IMR-90 (cell line): Measurements from ENCODE around the gene NUDT3.

ENCODE experiments used
- CEBPB ChIP-seq: IDR thresholded peaks from 2 replicates; pipeline ENCODE4 v1.6.1; 2012; ENCODE audit warnings: low read depth, low read length, improper control_type of control experiment
- CHD1 ChIP-seq: IDR thresholded peaks from 2 replicates; pipeline ENCODE4 v1.6.1; 2012; ENCODE audit warnings: low read depth, low read length, improper control_type of control experiment
- MAFK ChIP-seq: IDR thresholded peaks from 2 replicates; pipeline ENCODE4 v1.6.1; 2012; ENCODE audit warnings: low read depth, low read length, improper control_type of control experiment
- RFX5 ChIP-seq: IDR thresholded peaks from 2 replicates; pipeline ENCODE4 v1.8.0; 2012; ENCODE audit warnings: low read depth, mild to moderate bottlenecking, low read length, moderate library complexity
- TF ChIP-seq, protein P1 (sequence below): conservative IDR thresholded peaks from 2 replicates; pipeline ENCODE4 v1.5.1; 2012; ENCODE audit warnings: mild to moderate bottlenecking, low read depth, low read length, improper control_type of control experiment

DNA sequence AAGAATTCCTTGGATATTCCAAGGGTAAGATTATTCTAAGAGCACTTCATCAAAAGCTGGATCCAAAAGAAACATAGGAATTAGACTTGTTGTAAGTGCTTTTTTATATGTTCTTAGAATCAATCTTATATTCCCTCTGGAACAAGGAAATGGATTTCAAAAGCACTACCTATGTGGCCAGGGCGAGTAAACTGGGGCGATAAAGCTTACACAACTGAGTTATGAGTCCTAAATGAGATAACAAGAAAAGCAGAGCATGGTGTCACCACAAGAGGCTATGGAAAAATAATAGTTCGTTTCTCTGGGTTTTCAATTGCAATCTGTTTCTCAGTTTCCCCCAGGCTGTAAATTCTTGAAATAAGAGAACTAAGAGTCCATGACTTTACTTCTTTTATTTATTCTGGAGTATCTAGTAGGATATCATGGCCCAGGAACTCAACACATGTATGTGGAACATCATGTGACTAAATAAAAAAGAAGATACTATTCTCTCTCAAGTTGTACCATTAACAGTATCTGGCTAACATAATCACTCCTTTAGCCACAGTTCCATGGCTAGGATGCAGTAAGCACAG lies 51.5 kb downstream of the NUDT3 start:
- TF ChIP-seq, protein P1, sequence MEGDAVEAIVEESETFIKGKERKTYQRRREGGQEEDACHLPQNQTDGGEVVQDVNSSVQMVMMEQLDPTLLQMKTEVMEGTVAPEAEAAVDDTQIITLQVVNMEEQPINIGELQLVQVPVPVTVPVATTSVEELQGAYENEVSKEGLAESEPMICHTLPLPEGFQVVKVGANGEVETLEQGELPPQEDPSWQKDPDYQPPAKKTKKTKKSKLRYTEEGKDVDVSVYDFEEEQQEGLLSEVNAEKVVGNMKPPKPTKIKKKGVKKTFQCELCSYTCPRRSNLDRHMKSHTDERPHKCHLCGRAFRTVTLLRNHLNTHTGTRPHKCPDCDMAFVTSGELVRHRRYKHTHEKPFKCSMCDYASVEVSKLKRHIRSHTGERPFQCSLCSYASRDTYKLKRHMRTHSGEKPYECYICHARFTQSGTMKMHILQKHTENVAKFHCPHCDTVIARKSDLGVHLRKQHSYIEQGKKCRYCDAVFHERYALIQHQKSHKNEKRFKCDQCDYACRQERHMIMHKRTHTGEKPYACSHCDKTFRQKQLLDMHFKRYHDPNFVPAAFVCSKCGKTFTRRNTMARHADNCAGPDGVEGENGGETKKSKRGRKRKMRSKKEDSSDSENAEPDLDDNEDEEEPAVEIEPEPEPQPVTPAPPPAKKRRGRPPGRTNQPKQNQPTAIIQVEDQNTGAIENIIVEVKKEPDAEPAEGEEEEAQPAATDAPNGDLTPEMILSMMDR: no peak
- TF ChIP-seq MAFK (no peak), CHD1 (no peak), CEBPB (no peak), RFX5 (no peak)
